Stimulated activated CD4-positive, alpha-beta T cell treated with anti-CD3 and anti-CD28 coated beads, Interleukin-2, amount 100 ng/mL, for 4 hours (primary cell): ENCODE results near the gene B9D1.
"Not testable (repeated sequence)": the region's sequence is repeated elsewhere in the genome, so short reads cannot be mapped to it uniquely, and the experiment has no call there.

Experiments
- DNase-seq: peaks from one replicate; pipeline ENCODE4 v3.0.0-alpha.2; 2020; ENCODE audit warnings: low read depth

The B9D1 gene

GRCh38 chr17:19357761-19358160 is 4.8 kb downstream of the B9D1 start:
- DNase-seq = no peak

DNA sequence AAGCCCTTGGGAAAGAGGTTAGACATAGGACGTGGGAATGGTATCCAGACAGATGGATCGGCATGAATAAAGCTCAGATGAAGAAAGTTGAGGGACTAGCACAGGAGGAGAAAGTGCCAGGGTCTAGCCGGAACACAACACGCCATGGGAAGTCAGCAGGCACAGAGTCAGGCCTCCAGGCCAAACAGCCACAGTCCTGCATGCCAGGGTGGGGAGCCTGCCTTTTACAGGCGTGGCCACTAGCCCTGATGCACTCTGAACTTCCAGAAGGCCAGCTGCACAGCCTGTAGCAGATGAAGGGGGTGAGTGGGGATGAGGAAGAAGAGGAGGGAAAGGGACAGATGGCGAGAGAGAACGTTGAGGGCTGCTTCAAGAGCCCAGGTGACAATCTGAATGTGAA is 5.2 kb downstream of the B9D1 start:
- no peak for DNase-seq

DNA sequence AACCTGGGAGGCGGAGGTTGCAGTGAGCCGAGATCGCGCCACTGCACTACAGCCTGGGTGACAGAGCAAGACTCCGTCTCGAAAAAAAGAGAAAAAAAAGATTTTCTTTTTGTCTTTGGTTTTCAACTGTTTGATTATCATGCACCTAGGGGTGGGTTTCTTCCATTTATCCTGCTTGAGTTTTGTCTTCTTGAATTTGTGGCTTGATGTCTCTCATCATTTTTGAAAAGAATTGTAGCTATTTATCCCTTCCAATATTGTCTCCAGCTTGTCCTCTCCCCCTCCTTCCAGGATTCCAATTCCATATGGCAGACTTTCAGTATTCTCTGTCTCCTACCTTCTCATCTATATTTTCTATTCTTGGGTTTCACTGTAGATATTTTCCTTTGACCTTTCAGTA is 7.8 kb downstream of the B9D1 start:
- no peak for DNase-seq

GRCh38 chr17:19353401-19353800 is 9.1 kb downstream of the B9D1 start:
- DNase-seq = not testable (repeated sequence)

- DNase-seq = no peak
Measured at GRCh38 chr17:19348806-19349205, 13.7 kb downstream of the B9D1 start.

GRCh38 chr17:19348081-19348650 is 14.4 kb downstream of the B9D1 start:
- no peak for DNase-seq

- DNase-seq = no peak
Measured at GRCh38 chr17:19347323-19348080, 15.0 kb downstream of the B9D1 start.

- no peak for DNase-seq
Measured at GRCh38 chr17:19346351-19347255, 15.9 kb downstream of the B9D1 start.

DNA sequence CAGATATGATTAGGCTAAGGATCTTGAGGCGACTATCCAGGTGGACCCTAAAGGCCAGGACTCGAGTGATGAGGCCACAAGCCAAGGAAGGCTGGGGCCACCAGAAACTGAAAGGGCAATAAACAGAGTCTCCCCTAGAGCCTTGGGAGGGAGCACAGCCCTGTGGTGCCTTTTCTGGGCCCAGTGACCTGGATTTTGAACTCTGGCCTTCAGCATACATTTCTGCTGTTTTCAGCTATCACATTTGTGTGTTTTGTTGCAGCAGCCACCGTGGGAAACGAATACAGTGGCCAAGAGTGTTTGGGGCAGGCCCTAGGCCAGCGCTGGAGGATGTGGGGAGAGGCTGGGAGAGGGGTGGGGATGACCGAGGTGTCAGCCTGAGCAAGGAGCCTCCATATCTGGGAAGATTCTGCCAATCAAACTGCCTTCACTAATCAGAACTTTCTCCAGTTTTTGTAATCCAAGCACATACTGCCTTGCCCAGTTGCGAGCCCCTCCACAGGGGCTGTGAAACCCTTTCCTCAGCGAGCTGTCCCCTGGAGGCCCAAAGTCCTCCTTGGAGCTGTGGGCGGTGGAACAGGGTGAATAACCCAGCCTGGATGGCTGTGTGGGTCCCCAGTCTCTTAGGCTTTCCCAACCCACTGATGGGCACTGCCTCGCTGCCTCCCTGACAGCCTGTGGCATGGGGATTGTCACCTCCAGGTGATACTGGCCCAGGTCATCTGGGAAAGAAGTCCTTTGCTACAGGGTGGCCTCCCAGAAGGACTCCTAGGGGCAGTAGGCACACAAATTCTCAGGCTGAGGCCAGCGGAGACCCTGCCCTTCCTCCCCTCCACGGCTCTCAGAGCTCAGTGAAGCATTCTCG is 16.8 kb downstream of the B9D1 start:
- DNase-seq = no peak

- DNase-seq = no peak
Measured at GRCh38 chr17:19345067-19345460, 17.5 kb downstream of the B9D1 start.

DNA sequence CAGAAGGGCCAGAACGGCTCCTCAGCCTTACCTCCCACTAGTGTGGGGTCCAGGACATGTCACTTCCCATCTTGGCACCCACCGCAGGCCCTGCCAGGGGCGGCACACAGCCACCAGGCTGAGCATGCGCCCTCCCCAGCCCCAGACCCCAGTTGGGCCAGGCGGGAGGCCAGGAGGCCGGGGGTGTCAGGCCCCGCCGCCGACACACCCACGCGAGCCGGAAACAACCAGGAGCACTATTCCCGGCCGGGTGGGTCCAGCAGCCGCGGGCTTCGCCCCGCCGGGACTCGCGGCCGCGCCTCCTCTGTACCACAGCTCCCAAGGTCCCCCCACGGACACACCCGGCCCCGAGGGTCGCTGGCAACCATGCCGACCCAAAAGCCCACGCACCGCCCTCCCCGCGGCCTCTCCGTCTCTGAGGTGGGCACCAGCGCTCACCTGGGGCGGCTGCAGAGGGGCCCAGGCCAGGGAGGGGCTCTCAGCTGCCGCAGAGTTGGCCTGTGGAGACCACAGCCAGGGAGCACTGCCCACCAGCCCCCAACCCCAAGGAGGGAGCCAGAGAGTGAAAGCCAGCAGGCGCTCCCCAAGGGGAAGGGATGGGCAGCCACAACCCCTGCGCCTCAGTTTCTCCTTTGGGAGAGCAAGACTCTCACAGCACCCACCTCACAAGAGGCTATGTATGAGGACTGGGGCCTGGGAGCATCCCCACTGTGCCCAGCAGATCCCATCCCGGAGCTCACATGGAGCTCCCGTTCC is 18.0 kb downstream of the B9D1 start:
- DNase-seq = no peak

DNA sequence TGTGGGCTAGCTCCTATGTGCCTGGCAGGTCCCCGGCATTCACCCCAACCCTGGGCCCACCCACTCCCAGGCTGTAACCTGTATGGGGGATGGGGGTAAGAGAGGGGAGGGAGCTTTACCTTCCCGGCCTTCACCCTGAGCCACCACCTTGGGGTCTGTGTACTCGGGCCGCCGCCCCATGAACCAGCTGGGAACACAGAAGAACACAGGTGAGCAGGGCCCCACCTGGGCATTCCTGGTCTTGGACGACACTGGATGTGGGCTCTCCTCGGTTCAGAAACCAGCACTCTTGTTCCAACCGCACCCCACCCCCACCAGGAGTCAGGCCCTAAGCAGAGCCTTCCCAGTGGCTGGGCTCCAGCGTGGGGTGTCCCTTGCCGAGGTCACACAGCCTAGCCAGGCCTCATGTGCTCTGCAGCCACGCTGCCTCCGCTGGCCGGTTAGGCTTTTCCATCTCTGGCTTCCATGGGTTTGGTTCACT is 18.8 kb downstream of the B9D1 start:
- DNase-seq = no peak

DNA sequence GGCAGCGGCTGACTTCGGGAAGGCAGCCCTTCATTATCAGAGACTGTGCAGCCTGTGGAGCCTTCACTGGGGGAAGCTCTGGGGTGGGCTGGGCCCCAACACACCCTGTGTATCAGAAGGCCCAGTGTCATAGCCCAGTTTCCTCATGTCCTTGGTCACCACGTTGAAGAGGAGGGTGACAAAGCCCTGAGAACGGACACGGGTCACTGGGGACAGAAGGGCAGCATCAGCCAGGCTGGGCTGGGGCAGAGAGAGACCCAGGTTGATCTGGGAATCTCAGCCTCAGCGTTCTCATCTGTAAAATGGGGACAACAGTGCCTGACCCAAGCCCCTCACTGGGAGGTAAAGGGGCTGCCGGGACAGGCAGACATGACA is 19.3 kb downstream of the B9D1 start:
- DNase-seq = no peak

DNA sequence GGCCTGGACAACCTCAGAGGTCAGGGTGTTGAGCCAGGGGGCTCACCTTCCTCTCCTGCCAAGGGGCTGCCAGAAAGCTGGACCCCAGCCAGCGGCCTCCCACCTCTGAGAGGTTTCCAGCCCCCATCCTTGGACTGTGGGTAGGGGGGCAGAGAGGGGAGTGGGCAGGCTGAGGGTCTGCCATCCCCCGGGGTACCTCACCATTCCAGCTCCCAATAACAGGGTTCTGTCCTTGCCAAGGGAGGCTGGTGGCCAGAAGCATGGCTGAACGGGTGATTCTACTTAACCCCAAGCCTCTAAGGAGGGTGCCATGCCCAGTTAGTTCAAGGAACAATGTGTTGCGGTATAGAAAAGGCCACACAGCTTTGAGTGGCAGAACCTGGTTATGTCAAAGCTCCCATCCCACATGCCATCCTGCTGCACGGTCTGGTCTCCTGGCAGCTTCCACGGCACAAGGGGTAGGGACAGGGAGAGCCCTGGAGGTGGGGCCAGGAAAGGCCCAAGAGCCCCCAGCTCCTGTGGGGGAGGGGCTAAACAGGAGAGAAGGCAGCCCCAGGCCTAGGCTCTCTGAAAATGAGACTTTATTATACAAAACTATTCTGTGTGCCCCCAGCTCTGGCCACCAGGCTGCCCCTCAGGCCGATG is 19.8 kb downstream of the B9D1 start:
- no peak for DNase-seq

- DNase-seq = no peak
Measured at GRCh38 chr17:19341641-19342610, 20.6 kb downstream of the B9D1 start.

- DNase-seq = no peak
Measured at GRCh38 chr17:19341211-19341631, 21.3 kb downstream of the B9D1 start.

DNA sequence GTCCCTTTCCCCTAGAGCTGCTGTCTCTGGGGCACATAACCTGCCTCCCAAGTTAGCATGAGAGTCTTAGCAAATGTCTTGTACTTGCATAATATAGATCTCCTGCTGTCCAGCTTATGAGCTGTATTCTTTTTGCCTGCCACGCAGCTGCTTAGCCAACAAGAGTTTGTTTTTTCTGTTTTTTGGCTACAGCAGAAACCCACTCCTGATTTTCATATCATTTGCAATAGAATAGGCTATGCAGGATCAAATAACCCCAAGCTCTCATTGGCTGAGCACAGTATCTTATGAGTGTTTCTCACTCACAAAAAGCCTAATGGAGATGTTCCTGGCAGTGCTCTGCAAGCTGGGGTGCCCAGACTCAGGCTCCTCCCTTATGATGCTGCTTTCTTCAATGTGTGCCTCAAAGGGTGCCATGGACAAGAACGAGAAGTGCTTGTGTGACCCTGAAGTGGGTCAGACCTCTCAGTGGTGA is 23.1 kb downstream of the B9D1 start:
- DNase-seq = no peak

DNA sequence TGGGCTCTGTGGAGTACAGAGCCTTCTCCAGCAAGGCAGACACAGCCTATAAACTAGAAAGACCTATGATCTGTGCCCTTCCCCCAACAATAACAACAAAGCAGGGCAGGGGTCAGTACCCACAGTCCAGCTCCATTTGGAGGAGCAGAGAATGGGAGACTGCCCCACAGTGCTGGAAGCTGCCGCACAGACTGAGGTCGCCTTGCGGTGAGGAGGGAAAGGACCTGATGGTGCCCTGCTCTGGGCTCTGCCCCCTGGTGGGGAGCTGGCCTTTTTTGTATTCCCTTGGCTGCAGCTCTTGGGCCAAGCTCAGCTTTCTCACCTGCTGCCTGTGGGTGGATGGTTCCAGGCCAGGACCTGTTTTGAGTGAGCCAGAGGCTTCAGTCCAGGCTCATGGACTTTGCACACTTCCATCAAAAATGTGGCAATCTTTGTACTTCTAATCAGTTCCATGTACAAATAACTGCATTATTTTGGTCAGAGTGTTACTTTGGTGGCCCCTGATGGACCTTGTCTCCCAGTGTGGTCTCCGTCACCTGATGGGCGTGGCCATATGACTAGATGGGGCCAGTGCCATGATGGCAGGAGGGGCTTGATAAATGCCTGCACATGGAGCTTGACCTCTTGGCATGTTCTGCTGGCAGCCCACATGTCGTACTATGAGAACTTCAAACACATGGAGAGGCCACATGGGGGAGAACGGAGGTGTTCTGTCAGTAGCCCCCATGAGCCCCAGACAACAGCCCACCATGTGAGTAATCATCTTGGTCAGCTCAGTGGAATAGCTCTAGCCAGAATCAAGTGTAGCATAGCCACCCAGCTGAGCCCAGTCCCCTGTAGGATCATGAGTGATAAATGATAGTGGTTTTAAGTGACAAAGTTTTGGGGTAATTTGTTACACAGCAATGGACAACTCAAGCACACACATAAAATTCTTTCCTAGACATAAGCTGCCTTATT is 24.2 kb downstream of the B9D1 start:
- peak; percentile 54 for DNase-seq
